ENCODE results near the gene NRIP2.

NRIP2 gene

GRCh38 chr12:2845280-2845679 lies 10.4 kb upstream of the NRIP2 start:
- DNase-seq (ENCODE audit: low spot score): no peak

- no peak for DNase-seq (ENCODE audit: low spot score)
Measured at GRCh38 chr12:2844786-2845185, 10.0 kb upstream of the NRIP2 start.

GRCh38 chr12:2842948-2843347 lies 8.1 kb upstream of the NRIP2 start:
- DNase-seq (ENCODE audit: low spot score): no peak

GRCh38 chr12:2841056-2841650 lies 6.3 kb upstream of the NRIP2 start:
- no peak for DNase-seq (ENCODE audit: low spot score)

GRCh38 chr12:2836574-2836973 lies 1.7 kb upstream of the NRIP2 start:
- no peak for DNase-seq (ENCODE audit: low spot score)

GRCh38 chr12:2835691-2836403 lies 1.0 kb upstream of the NRIP2 start:
- DNase-seq (ENCODE audit: low spot score): no peak

- no peak for DNase-seq (ENCODE audit: low spot score)
Measured at GRCh38 chr12:2833810-2834209, 1.0 kb downstream of the NRIP2 start.

GRCh38 chr12:2833327-2833726 lies 1.5 kb downstream of the NRIP2 start:
- no peak for DNase-seq (ENCODE audit: low spot score)

- DNase-seq (ENCODE audit: low spot score): no peak
Measured at GRCh38 chr12:2832550-2833127, 2.2 kb downstream of the NRIP2 start.

- DNase-seq (ENCODE audit: low spot score): no peak
Measured at GRCh38 chr12:2829275-2829674, 5.6 kb downstream of the NRIP2 start.

- DNase-seq (ENCODE audit: low spot score): no peak
Measured at GRCh38 chr12:2826721-2827515, 7.9 kb downstream of the NRIP2 start.

- no peak for DNase-seq (ENCODE audit: low spot score)
Measured at GRCh38 chr12:2826036-2826435, 8.8 kb downstream of the NRIP2 start.

- no peak for DNase-seq (ENCODE audit: low spot score)
Measured at GRCh38 chr12:2825132-2825531, 9.7 kb downstream of the NRIP2 start.

- DNase-seq (ENCODE audit: low spot score): no peak
Measured at GRCh38 chr12:2824541-2824940, 10.3 kb downstream of the NRIP2 start.

- no peak for DNase-seq (ENCODE audit: low spot score)
Measured at GRCh38 chr12:2823483-2823882, 11.4 kb downstream of the NRIP2 start.

GRCh38 chr12:2820432-2820831 lies 14.4 kb downstream of the NRIP2 start:
- no peak for DNase-seq (ENCODE audit: low spot score)

- DNase-seq (ENCODE audit: low spot score): no peak
Measured at GRCh38 chr12:2819810-2820209, 15.0 kb downstream of the NRIP2 start.

- peak; percentile 69 for DNase-seq (ENCODE audit: low spot score)
Measured at GRCh38 chr12:2813214-2814185, 21.3 kb downstream of the NRIP2 start.

- peak; percentile 95 for DNase-seq (ENCODE audit: low spot score)
Measured at GRCh38 chr12:2812290-2813213, 22.3 kb downstream of the NRIP2 start, which contains the start of gene ITFG2. Gene ITFG2, plus strand, starts transcription at chr12:2812668. Its CDS starts 93 bp downstream, at chr12:2812761.

GRCh38 chr12:2811801-2812200 lies 23.0 kb downstream of the NRIP2 start:
- DNase-seq (ENCODE audit: low spot score): no peak
